Epithelial cell of esophagus (primary cell): ENCODE results near the gene SPPL2A.
A peak's percentile ranks its signal among the peaks of the same experiment; 100 is the strongest.

ENCODE experiments used
- DNase-seq: peaks from one replicate; pipeline ENCODE4 v3.0.0; 2010; ENCODE audit warnings: low read depth
- H3K4me3 ChIP-seq: 2 replicates; pipeline ENCODE4 v1.5.1; 2011; ENCODE audit warnings: mild to moderate bottlenecking, low read length, control low read depth
- TF ChIP-seq, protein P1 (sequence below): IDR thresholded peaks from 2 replicates; pipeline ENCODE4 v1.5.1; 2011; ENCODE audit warnings: low read depth, mild to moderate bottlenecking, low read length, control low read depth, inconsistent platforms; ENCODE audit not compliant: insufficient read depth; ENCODE audit errors: missing control alignments

Gene SPPL2A

DNA sequence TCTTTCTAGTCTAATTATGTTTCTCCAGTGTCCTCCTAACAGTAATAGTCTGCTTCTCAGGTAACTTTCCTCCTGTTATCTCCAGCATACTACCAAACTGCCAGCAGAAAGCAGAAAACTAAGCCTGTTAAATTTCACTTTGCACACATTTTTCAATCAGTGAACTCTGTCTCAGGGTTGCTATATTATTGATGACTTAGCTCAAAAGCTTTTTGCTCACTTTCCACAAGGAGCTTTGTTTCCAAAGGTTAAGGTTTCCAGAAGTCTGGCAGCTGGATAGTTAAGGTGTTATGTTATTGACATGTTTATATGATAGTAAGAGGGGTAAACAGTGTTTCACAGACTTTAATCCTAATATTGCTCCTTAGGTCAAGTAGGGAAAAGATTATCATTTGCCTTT, 84.0 kb downstream of the SPPL2A start:
- TF ChIP-seq, protein P1, sequence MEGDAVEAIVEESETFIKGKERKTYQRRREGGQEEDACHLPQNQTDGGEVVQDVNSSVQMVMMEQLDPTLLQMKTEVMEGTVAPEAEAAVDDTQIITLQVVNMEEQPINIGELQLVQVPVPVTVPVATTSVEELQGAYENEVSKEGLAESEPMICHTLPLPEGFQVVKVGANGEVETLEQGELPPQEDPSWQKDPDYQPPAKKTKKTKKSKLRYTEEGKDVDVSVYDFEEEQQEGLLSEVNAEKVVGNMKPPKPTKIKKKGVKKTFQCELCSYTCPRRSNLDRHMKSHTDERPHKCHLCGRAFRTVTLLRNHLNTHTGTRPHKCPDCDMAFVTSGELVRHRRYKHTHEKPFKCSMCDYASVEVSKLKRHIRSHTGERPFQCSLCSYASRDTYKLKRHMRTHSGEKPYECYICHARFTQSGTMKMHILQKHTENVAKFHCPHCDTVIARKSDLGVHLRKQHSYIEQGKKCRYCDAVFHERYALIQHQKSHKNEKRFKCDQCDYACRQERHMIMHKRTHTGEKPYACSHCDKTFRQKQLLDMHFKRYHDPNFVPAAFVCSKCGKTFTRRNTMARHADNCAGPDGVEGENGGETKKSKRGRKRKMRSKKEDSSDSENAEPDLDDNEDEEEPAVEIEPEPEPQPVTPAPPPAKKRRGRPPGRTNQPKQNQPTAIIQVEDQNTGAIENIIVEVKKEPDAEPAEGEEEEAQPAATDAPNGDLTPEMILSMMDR = no peak
- no peak for DNase-seq

DNA sequence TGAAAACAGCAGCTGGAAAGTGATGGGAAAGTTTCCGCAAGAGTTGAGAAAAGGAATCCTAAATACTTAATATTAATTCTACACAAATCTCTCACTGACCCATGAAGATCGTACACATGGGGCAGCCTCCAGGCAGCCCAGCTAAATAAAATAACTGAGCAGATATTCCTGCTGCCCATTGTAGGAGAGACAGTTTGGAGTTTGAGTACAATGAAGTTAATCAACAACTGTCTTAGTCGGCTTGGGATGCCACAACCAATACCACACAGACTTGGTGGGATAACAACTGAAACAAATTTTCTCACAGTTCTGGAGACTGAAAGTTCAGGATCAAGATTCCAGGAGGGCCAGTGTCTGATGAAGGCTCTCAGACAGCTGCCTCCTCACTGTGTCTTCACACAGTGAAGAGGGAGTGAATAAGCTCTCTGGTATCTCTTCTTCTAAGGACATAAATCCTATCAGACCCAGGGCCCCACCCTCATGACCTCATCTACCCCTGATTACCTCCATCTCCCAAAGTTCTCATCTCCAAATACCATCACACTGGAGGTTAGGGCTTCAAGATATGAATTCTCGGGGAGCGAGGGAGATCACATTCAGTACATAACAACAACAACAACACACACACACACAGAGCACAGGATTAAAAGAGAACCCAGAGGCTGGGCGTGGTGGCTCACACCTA, 88.6 kb downstream of the SPPL2A start:
- DNase-seq = peak; percentile 71
- no peak overlapping the region for H3K4me3 ChIP-seq
- TF ChIP-seq, protein P1 = no peak

More for the DNA sequence above, 84.0 kb downstream of the SPPL2A start:
- no peak overlapping the region for H3K4me3 ChIP-seq

DNA sequence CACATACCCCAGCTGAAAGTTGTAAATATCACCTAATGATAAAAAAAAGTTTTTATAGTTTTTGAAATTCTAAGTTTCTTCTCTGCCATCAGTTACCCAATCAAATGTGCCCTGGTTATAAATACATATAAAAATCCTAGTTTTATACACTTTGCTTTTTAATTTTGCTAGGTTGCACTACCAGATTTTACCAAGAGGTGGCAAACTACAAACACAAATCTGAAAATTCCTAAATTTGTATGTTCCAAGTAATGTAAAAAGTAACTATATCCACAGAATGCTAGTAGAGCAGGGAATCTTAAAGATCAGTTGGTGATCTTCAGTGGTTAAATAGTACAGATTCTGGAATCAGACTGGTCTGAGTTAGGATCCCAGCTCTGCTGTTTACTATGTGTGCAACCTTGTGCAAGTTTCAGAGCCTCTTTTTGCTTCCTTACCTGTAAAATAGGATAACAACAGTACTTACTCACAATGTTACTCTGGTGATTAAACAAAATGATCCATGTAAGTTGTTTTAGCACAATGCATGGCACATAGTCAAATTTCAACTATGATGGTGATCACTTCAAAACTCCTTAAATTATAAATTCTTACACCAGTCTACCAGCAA, 89.9 kb downstream of the SPPL2A start:
- TF ChIP-seq, protein P1 = peak; percentile 58
- H3K4me3 ChIP-seq = no peak overlapping the region
- DNase-seq = peak; percentile 49

DNA sequence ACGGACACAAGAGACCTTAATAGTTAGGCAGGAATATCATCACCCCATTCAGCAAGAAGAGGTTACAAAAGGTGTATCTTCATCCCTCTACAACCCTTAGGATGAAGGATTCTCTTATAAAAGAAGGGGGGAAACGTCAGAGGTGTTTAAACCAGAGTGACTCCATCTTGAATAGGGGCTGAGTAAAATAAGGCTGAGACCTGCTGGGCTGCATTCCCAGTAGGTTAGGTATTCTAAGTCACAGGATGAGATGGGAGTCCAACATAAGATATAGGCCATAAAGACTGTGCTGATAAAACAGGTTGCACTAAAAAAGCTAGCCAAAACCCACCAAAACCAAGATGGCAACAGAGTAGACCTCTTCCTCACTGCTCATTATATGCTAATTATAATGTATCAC, 95.4 kb downstream of the SPPL2A start:
- no peak for DNase-seq
- TF ChIP-seq, protein P1 = no peak
- no peak overlapping the region for H3K4me3 ChIP-seq

DNA sequence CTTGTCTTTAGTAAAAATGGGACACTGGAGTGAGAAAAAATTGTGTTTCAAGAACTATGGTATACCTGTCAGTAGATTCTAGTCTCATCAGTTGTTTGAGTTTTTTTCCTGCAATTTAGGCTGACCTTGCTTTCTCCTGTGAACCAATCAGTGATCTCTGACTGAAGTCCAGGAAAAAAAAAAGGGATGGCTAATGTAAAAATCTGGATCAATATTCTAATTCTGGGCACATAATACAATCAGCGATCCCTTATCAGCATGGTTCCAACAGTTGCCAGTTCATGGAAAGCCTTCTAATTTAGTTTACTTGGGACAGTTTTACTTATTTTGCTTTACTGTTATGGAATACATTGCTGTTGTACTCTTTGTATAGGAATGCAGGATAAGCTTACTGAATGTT, 95.9 kb downstream of the SPPL2A start:
- TF ChIP-seq, protein P1 = no peak
- DNase-seq = no peak
- no peak overlapping the region for H3K4me3 ChIP-seq

DNA sequence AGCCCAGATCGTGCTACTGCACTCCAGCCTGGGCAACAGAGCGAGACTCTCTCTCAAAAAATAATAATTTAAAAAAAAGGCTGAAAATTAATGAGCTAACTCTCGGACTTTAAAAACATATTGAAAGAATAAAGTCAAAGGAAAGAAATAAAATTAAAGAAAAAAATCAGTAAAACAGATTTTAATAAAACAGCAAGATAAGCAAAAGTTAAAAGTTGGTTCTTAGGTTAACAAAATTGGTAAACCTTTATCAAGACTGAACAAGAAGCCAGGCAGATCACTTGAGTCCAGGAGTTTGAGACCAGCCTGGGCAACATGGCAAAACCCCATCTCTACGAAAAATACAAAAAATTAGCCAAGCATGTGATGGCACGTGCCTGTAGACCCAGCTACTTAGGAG, 99.6 kb downstream of the SPPL2A start:
- DNase-seq = no peak
- TF ChIP-seq, protein P1 = no peak
- no peak overlapping the region for H3K4me3 ChIP-seq

DNA sequence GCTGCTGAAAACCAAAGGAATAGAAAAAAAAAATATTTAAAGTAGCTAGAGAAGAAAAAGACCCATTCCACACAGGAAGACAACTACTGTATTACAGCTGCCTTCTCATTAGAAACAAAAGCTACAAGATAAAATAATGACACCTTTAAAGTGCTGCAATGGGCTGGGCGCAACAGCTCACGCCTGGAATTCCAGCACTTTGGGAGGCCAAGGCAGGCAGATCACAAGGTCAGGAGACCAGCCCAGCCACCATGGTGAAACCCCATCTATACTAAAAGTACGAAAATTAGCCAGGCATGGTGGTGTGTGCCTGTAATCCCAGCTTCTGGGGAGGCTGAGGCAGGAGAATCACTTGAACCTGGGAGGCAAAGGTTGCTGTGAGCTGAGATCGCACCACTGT, 110.0 kb downstream of the SPPL2A start:
- H3K4me3 ChIP-seq = no peak overlapping the region
- TF ChIP-seq, protein P1 = no peak
- DNase-seq = no peak
